Nephron progenitor cell (in vitro differentiated cells): ENCODE data around the gene CYTH4.

ENCODE experiments used
- DNase-seq: peaks from one replicate; pipeline ENCODE4 v3.0.0; 2021
- H3K27ac Mint-ChIP-seq: 2 replicates; pipeline ENCODE4 v1.8.0; 2021; ENCODE audit warnings: mild to moderate bottlenecking, moderate library complexity, mixed read lengths
- H3K27me3 Mint-ChIP-seq: 2 replicates; pipeline ENCODE4 v1.8.0; 2021; ENCODE audit warnings: mild to moderate bottlenecking, low read depth, mixed read lengths; ENCODE audit not compliant: poor library complexity
- H3K36me3 Mint-ChIP-seq: 2 replicates; pipeline ENCODE4 v1.8.0; 2021; ENCODE audit warnings: low read depth, mixed read lengths
- H3K4me1 Mint-ChIP-seq: 2 replicates; pipeline ENCODE4 v1.8.0; 2021; ENCODE audit warnings: mixed read lengths
- H3K4me3 Mint-ChIP-seq: 2 replicates; pipeline ENCODE4 v1.8.0; 2021; ENCODE audit warnings: mild to moderate bottlenecking, moderate library complexity, mixed read lengths
- H3K9me3 Mint-ChIP-seq: 2 replicates; pipeline ENCODE4 v1.8.0; 2021; ENCODE audit warnings: mild to moderate bottlenecking, moderate library complexity, mixed read lengths
- CTCF ChIP-seq: fragments of 200-600 bp; sonication (generic); IDR thresholded peaks from 2 replicates; pipeline ENCODE4 v1.5.0; 2021; ENCODE audit warnings: antibody characterized with exemption

The CYTH4 gene

DNA sequence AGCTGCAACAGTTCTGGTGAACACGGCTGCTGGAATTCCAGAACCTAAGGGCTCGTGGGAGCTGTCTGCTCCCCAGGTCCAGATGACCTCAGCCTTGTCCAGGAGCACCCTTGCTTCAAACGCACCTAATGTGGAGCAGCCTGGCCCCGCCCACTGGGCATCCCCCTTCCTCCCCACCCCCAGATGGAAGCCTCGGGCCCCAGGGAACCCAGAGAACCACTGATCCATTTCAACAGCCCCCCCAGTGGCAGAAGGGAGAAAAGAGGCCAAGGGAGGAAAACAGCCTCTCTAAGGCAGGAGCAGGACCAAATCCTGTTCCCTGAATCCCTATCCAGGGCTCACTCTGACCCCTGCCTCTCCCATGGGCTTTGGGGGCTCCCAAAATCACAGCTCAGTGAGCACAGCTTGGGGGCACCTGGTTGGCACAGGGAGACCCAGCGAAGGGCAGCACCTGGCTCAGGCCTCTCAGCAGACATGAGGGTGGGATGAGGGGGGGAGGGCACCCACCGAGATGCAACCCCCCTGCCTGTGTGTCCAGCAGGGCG is 1.2 kb downstream of the CYTH4 start:
- no peak for DNase-seq
- Mint-ChIP-seq H3K9me3 (no peaks in the 10 kb centered on the region), H3K4me1 (peaks cover 29% of the 10 kb centered on the region), H3K27ac (no peak overlapping the region), H3K36me3 (no peaks in the 10 kb centered on the region), H3K4me3 (no peak overlapping the region), H3K27me3 (peaks cover 48% of the 10 kb centered on the region)
- TF ChIP-seq CTCF: no peak

DNA sequence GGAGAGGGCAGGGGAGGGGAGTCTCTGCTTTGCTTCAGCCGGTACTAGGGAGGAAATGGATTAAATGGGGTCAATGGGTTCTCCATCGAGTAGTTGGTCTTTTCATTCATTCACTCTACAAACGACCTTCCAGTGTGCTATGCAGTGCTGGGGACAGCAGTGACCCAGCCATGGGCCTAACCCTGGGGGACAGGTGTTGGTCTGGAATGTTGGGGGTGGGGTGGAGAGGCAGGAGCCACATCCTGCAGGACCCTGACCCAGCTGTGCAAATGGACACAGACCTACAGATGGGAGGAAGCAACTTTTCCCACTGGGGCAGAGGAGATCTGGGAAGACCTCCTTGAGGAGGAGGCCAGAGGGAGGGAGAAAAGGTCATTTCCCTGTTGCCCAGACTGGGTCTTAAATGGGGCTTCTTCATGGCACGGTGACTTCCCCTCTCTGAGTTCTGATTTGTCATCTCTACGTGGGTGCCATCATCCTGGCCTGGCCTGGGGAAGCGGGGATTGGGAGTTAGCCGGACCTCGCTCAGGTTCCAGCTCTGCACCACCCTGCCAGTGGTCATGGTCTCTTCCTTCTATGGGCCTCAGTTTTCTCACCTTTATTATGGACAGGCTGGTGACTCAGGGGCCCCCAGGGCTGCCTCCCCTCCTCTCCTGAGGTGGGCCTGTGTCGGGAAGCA is 2.0 kb downstream of the CYTH4 start:
- DNase-seq: no peak
- H3K27me3 Mint-ChIP-seq: peaks cover 49% of the 10 kb centered on the region
- H3K4me1 Mint-ChIP-seq: peaks cover 28% of the 10 kb centered on the region
- no peaks in the 10 kb centered on the region for H3K36me3 Mint-ChIP-seq
- H3K4me3 Mint-ChIP-seq: no peak overlapping the region
- peak overlapping the region; percentile 64 for H3K27ac Mint-ChIP-seq
- TF ChIP-seq CTCF: no peak
- H3K9me3 Mint-ChIP-seq: no peaks in the 10 kb centered on the region

DNA sequence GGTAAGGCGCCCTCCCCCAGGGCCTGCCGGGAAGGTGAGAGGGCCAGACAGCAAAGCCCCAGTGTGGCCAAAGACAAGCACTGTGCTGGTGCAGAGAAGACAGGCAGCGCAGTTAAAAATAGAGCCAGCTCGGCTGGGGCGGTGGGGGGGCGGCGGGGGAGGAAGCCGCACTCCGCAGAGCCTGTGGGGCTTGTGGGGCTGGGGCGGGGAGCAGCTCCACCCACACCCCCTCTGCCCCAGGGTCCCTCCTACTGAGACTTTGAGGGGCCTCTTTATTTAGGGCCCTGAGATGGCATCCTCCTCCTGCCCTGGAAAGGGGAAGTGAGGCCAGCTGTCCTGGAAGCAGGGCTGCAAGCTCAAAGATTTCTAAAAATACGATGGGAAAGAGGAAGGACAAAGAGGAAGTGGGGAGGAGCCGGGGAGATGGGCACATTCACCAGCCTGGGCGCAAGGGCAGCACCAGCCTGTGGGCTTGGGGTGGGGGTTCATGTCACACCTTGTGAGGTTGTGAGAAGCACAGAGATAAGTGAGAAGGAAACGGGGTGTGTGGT is 2.6 kb downstream of the CYTH4 start:
- H3K27me3 Mint-ChIP-seq: peaks cover 47% of the 10 kb centered on the region
- no peaks in the 10 kb centered on the region for H3K36me3 Mint-ChIP-seq
- H3K27ac Mint-ChIP-seq: no peak overlapping the region
- peaks cover 22% of the 10 kb centered on the region for H3K4me1 Mint-ChIP-seq
- no peak for TF ChIP-seq CTCF
- DNase-seq: no peak
- H3K9me3 Mint-ChIP-seq: no peaks in the 10 kb centered on the region
- no peak overlapping the region for H3K4me3 Mint-ChIP-seq

DNA sequence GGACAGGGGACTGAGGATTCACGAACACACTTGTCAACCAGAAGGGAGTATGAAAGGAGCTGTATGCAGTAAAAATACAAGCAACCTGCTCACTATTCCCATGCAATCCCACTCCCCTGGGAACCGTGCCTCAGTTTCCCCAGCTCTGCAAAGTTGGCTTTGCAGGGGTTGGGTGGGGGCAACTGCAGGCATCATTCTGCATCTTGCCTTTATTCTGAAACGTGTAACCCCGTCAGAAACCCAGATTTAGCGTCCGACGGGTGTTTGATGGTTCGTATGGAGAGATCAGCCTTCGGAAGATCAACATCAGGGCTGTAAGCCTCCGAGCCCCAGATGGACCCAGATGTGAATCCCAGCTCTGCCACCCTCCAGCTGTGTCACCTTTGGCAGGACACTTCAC is 3.6 kb downstream of the CYTH4 start:
- DNase-seq: no peak
- Mint-ChIP-seq H3K27ac (no peak overlapping the region), H3K9me3 (no peaks in the 10 kb centered on the region), H3K36me3 (no peaks in the 10 kb centered on the region), H3K4me3 (no peak overlapping the region), H3K27me3 (peaks cover 53% of the 10 kb centered on the region), H3K4me1 (peaks cover 22% of the 10 kb centered on the region)
- no peak for TF ChIP-seq CTCF

DNA sequence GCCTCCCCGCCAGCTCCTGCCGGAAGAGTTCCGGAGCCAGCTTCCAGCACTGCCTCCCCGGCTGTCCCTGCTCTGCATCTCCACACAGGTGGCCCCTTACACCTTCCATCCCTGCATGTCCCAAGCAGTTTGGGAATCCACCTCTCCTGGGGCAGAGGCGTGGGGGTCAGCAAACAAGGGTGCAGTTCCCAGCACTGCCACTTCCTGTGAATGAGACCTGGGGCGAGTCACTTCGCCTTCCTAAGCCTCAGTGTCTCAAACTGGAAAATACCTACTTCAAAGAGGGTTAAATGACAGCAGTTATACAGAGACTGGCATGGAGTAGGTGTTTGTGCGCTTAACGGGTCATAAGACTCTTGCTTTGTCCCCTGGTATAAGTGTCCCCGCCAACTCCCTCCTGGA is 5.2 kb downstream of the CYTH4 start:
- peaks cover 3% of the 10 kb centered on the region for H3K9me3 Mint-ChIP-seq
- TF ChIP-seq CTCF: no peak
- no peaks in the 10 kb centered on the region for H3K36me3 Mint-ChIP-seq
- peaks cover 54% of the 10 kb centered on the region for H3K27me3 Mint-ChIP-seq
- no peak overlapping the region for H3K4me3 Mint-ChIP-seq
- DNase-seq: no peak
- H3K4me1 Mint-ChIP-seq: peaks cover 20% of the 10 kb centered on the region
- no peak overlapping the region for H3K27ac Mint-ChIP-seq

GRCh38 chr22:37288521-37288920 is 6.2 kb downstream of the CYTH4 start:
- Mint-ChIP-seq H3K27ac (no peak overlapping the region), H3K9me3 (peaks cover 3% of the 10 kb centered on the region), H3K4me3 (no peak overlapping the region), H3K36me3 (no peaks in the 10 kb centered on the region), H3K4me1 (peaks cover 13% of the 10 kb centered on the region), H3K27me3 (peaks cover 50% of the 10 kb centered on the region)
- TF ChIP-seq CTCF: no peak
- DNase-seq: no peak
